Endothelial cell of umbilical vein (primary cell): ENCODE results near the gene DLST. TPM values are rescaled to one million over a fixed set of nuclear protein-coding genes. Genes with fewer than 3 reads are reported as not detected.

Experiments
- BruUV-seq: library from RNA; stranded (reverse); fragments of 400-500 nt; replicated peaks from 2 replicates; lab custom pipeline; 2021; lab: Mats Ljungman, UMichigan
- CTCF ChIA-PET: fragments of 300-600, 350-600 bp; sonication (Branson Sonifier 250); formaldehyde crosslinking; loops from one replicate; lab custom pipeline; 2021; ENCODE audit warnings: antibody characterized with exemption, inconsistent platforms; lab: Charles Lee
- POLR2A ChIA-PET: fragments of 300-600, 350-600 bp; sonication (Branson Sonifier 250); formaldehyde crosslinking; loops from one replicate; lab custom pipeline; 2021; ENCODE audit warnings: antibody characterized with exemption, inconsistent platforms; lab: Charles Lee
- DNase-seq: peaks from one replicate; pipeline ENCODE4 v3.0.0-alpha.2; 2011; ENCODE audit warnings: low read depth, low spot score
- FAIRE-seq: peaks from 2 replicates; lab custom pipeline; 2011; peaks lifted over from hg19 to GRCh38; lab: Jason Lieb, UNC
- H2AFZ ChIP-seq: 2 replicates; pipeline ENCODE4 v1.6.0; 2012; ENCODE audit warnings: low read depth, low read length, control low read depth, inconsistent platforms
- H3K27ac ChIP-seq: 2 replicates; pipeline ENCODE4 v1.5.1; 2011; ENCODE audit warnings: low read depth, mild to moderate bottlenecking, control low read depth, low read length, moderate library complexity; ENCODE audit not compliant: insufficient read depth
- H3K27me3 ChIP-seq, 2 experiments: 2 replicates each; pipeline versions ENCODE4 v1.6.0 to v1.6.1; 2011; ENCODE audit warnings: low read length in 2 of 2, mixed read lengths in 1 of 2; ENCODE audit not compliant: control insufficient read depth in 2 of 2, insufficient read depth in 2 of 2
- H3K36me3 ChIP-seq, 2 experiments: 2 replicates in 1 of 2; 3 replicates in 1 of 2; pipeline ENCODE4 v1.5.1; 2011; ENCODE audit warnings: low read length in 2 of 2, mild to moderate bottlenecking in 1 of 2, moderate library complexity in 1 of 2; ENCODE audit not compliant: control insufficient read depth in 2 of 2, insufficient read depth in 2 of 2; ENCODE audit errors: extremely low read depth in 1 of 2
- H3K4me1 ChIP-seq: 3 replicates; pipeline ENCODE4 v1.5.1; 2011; ENCODE audit warnings: mild to moderate bottlenecking, low read length; ENCODE audit not compliant: control insufficient read depth, insufficient read depth; ENCODE audit errors: extremely low read depth
- H3K4me2 ChIP-seq: 2 replicates; pipeline ENCODE4 v1.6.1; 2011; ENCODE audit warnings: low read length, control low read depth, mixed read lengths; ENCODE audit not compliant: insufficient read depth
- H3K4me3 ChIP-seq, 3 experiments: fragments of 200-600 bp in 1 of 3; sonication (generic), shearing (Covaris generic) in 1 of 3; replicated peaks in 1 of 3; 2 replicates each; pipeline ENCODE4 v1.5.1; 2011 to 2016; ENCODE audit warnings: control low read depth in 3 of 3, low read length in 3 of 3, mild to moderate bottlenecking in 2 of 3, inconsistent platforms in 1 of 3, low read depth in 1 of 3, moderate library complexity in 1 of 3; ENCODE audit not compliant: insufficient read depth in 1 of 3
- H3K79me2 ChIP-seq: 2 replicates; pipeline ENCODE4 v1.6.0; 2012; ENCODE audit warnings: low read length, inconsistent platforms; ENCODE audit not compliant: control insufficient read depth, insufficient read depth
- H3K9ac ChIP-seq: replicated peaks from 2 replicates; pipeline ENCODE3; 2011; ENCODE audit warnings: low read length, control low read depth; ENCODE audit not compliant: insufficient read depth; ENCODE audit errors: extremely low read depth
- H3K9me1 ChIP-seq: replicated peaks from 3 replicates; pipeline ENCODE4 v1.6.0; 2011; ENCODE audit warnings: mild to moderate bottlenecking, low read length; ENCODE audit not compliant: control insufficient read depth, insufficient read depth; ENCODE audit errors: extremely low read depth
- H3K9me3 ChIP-seq: replicated peaks from 2 replicates; pipeline ENCODE4 v1.5.1; 2012; ENCODE audit warnings: low read length, inconsistent platforms; ENCODE audit not compliant: control insufficient read depth, insufficient read depth
- H4K20me1 ChIP-seq: replicated peaks from 2 replicates; pipeline ENCODE3; 2011; ENCODE audit warnings: mild to moderate bottlenecking, low read length; ENCODE audit not compliant: control insufficient read depth, insufficient read depth; ENCODE audit errors: extremely low read depth
- EZH2 ChIP-seq: IDR thresholded peaks from 2 replicates; pipeline ENCODE4 v1.6.1; 2012; ENCODE audit warnings: borderline replicate concordance, low read depth, mild to moderate bottlenecking, moderate library complexity, low read length, inconsistent platforms; ENCODE audit not compliant: severe bottlenecking
- FOS ChIP-seq: IDR thresholded peaks from 2 replicates; pipeline ENCODE4 v1.6.1; 2011; ENCODE audit warnings: mild to moderate bottlenecking, low read length, moderate library complexity, borderline replicate concordance; ENCODE audit not compliant: insufficient read depth
- GATA2 ChIP-seq: IDR thresholded peaks from 2 replicates; pipeline ENCODE4 v1.7.0; 2011; ENCODE audit warnings: low read depth, mild to moderate bottlenecking, moderate library complexity, mixed read lengths, low read length; ENCODE audit not compliant: insufficient read length, insufficient read depth
- JUN ChIP-seq: IDR thresholded peaks from 2 replicates; pipeline ENCODE4 v1.6.1; 2011; ENCODE audit warnings: borderline replicate concordance, low read depth; ENCODE audit not compliant: insufficient read length, insufficient read depth
- MAX ChIP-seq: IDR thresholded peaks from 2 replicates; pipeline ENCODE4 v1.6.1; 2011; ENCODE audit not compliant: insufficient read depth, insufficient read length
- MYC ChIP-seq: IDR thresholded peaks from one replicate; pipeline ENCODE4 v1.6.1; 2011; ENCODE audit warnings: mild to moderate bottlenecking, low read depth, low read length
- POLR2A ChIP-seq: IDR thresholded peaks from 2 replicates; pipeline ENCODE4 v1.6.1; 2012; ENCODE audit warnings: low read depth, mild to moderate bottlenecking, control low read depth, low read length
- POLR2AphosphoS5 ChIP-seq: IDR thresholded peaks from 2 replicates; pipeline ENCODE4 v1.6.1; 2012; ENCODE audit warnings: low read depth, mild to moderate bottlenecking, control low read depth, low read length, moderate library complexity; ENCODE audit not compliant: insufficient read depth
- dilution Hi-C: fragments of 300-500 bp; cut with MboI; formaldehyde crosslinking; loops from one replicate; pipeline ENCODE4 v1.15.0; 2019; ENCODE audit warnings: low sequenced_read_pairs; ENCODE audit not compliant: extremely low pct_ligation_motif_present
- intact Hi-C: fragments of 100-400 bp; cut with micrococcal nuclease; formaldehyde crosslinking; loops from one replicate; pipeline ENCODE4 v1.10.0; 2022
- polyA plus RNA-seq, 4 experiments: library from polyadenylated mRNA; depleted of rRNA in 3 of 4; stranded (reverse) in 3 of 4; unstranded in 1 of 4; fragments of >200 nt; gene quantifications; 2 replicates each; pipeline versions ENCODE4 v1.2.1 to v1.2.3, GENCODE V29; 2011 to 2012; ENCODE audit warnings: missing spikeins in 1 of 4
- total RNA-seq: library from RNA; stranded (reverse); gene quantifications from 2 replicates; pipeline ENCODE4 v1.2.3, GENCODE V29; 2021
- TF ChIP-seq, protein P1 (sequence below), 2 donors: IDR thresholded peaks; 1 replicate in 1 of 2; 2 replicates in 1 of 2; pipeline ENCODE4 v1.5.1; 2011; ENCODE audit warnings: low read length in 2 of 2, mild to moderate bottlenecking in 2 of 2, moderate library complexity in 2 of 2, control low read depth in 1 of 2, inconsistent platforms in 1 of 2, low read depth in 1 of 2; ENCODE audit not compliant: insufficient read depth in 1 of 2; ENCODE audit errors: extremely low read depth in 1 of 2

DLST gene
- total and polyA plus RNA-seq, 2 donors (not counting 3 experiments of a cell fraction or from before 2014, with no cell fraction given) = 98.4 to 110 TPM

- Histone ChIP-seq H3K79me2 (no peaks in the 10 kb centered on the region), H3K36me3 (no peaks in the 10 kb centered on the region), H3K4me2 (no peak overlapping the region), H3K27me3 (no peaks in the 10 kb centered on the region), H3K27ac (no peak overlapping the region), H3K4me1 (peaks cover 29% of the 10 kb centered on the region), H3K9ac (no peak overlapping the region), H4K20me1 (no peaks in the 10 kb centered on the region), H2AFZ (no peak overlapping the region), H3K9me3 (no peaks in the 10 kb centered on the region), H3K4me3 (no peak overlapping the region), H3K9me1 (no peaks in the 10 kb centered on the region)
- no peak for DNase-seq
- BruUV-seq = no TSS peak
- intact Hi-C loops = no loop called here
- no peak for FAIRE-seq
- TF ChIP-seq JUN = no peak
- TF ChIP-seq, protein P1, sequence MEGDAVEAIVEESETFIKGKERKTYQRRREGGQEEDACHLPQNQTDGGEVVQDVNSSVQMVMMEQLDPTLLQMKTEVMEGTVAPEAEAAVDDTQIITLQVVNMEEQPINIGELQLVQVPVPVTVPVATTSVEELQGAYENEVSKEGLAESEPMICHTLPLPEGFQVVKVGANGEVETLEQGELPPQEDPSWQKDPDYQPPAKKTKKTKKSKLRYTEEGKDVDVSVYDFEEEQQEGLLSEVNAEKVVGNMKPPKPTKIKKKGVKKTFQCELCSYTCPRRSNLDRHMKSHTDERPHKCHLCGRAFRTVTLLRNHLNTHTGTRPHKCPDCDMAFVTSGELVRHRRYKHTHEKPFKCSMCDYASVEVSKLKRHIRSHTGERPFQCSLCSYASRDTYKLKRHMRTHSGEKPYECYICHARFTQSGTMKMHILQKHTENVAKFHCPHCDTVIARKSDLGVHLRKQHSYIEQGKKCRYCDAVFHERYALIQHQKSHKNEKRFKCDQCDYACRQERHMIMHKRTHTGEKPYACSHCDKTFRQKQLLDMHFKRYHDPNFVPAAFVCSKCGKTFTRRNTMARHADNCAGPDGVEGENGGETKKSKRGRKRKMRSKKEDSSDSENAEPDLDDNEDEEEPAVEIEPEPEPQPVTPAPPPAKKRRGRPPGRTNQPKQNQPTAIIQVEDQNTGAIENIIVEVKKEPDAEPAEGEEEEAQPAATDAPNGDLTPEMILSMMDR (IDR thresholded peaks at IDR 0.05; ENCODE audit: extremely low read depth in 1 of 2, insufficient read depth in 1 of 2, low read depth in 1 of 2, low read length in 2 of 2) = no peak
- TF ChIP-seq GATA2 = no peak
- TF ChIP-seq MYC = no peak
- no peak for TF ChIP-seq POLR2AphosphoS5
- no peak for TF ChIP-seq FOS
- TF ChIP-seq POLR2A = no peak
- TF ChIP-seq EZH2 = no peak
- no peak for TF ChIP-seq MAX
- dilution Hi-C loops = no loop called here
- POLR2A ChIA-PET = interaction anchor here (0.8 kb wide), 1 partner anchor 14 kb away, joined by 7 read pairs; the partner anchor contains the start of gene RPS6KL1
- CTCF ChIA-PET = interaction anchor here (1.0 kb wide), 1 partner anchor 31 kb away, joined by 4 read pairs; no protein-coding TSS in a partner anchor
Observed at GRCh38 chr14:74936731-74937130, 55.0 kb downstream of the DLST start.
